Measurements from ENCODE around the gene KRTAP10-6. TPM values are rescaled to one million over a fixed set of nuclear protein-coding genes. Genes with fewer than 3 reads are reported as not detected.
"Not testable (repeated sequence)": the region's sequence is repeated elsewhere in the genome, so short reads cannot be mapped to it uniquely, and the experiment has no call there.

KRTAP10-6 gene
- total RNA-seq, 2 donors from 2014 or later: not detected

DNA sequence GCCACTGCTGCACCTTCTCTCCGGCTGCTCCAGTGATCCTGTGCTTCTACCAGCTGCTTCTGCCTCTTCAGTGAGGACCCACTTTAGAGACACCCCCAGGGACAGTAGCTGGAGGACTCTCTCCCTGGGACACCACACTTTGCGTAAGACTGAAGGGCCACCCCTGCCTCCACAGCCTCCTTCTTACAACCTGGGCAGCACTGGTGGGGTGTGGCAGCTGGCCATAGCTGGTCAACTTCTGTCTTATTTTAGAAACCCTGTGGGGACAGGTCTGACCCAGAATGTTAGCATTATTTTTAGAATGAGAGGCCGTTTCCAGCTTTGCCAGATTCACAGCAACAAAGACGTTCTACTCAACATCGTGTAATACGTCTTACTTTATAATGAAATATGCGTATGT, 33.5 kb upstream of the KRTAP10-6 start:
- H3K27ac Mint-ChIP-seq: no peak overlapping the region
- DNase-seq (ENCODE audit: low spot score in 2 of 2) (no peak), ATAC-seq (no peak)
- H3K36me3 Mint-ChIP-seq: peaks cover 36 to 42% of the 10 kb centered on the region in 2 donors
- peaks cover 32 to 41% of the 10 kb centered on the region in 2 donors for H3K9me3 Mint-ChIP-seq

DNA sequence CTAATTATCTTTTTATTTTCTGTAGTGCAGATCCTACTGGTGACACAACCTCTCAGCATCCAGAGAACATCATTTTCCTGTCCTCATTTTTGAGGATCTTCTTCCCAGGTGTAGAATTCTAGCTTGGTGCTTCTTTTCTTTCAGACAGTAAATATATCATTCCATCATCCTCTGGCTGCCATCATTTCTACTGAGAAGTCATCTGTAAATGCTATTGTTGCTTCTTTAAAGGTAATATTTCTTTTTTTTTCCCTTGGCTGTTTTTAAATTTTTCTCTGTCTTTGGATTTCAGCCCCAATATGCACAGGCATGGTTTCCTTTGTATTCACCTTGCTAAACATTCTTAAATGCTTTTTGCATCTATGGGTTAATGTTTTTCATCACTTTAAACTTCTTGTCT, 31.3 kb upstream of the KRTAP10-6 start:
- ATAC-seq: no peak

DNA sequence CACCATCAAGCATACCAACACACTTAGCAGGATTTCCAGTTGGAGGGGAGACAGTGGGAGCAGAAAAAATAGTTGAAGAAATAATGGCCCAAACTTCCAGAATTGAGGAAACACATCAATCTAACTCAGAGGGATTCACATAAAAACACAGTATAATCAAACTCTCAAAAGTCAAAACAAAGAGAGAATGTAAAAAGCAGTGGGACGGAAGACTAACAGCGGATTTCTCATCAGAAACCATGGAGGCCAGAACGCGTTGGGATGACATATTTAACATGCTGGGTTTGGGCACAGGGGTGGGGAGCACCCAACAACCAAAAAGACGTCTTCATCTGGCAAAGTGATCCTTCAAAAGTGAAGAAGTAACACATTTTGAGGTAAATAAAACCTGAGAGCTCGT, 27.6 kb upstream of the KRTAP10-6 start:
- DNase-seq (ENCODE audit: low spot score in 2 of 2) (no peak), ATAC-seq (no peak)
- peaks cover 53 to 57% of the 10 kb centered on the region in 2 donors for H3K36me3 Mint-ChIP-seq
- no peak overlapping the region for H3K27ac Mint-ChIP-seq
- peaks cover 50 to 51% of the 10 kb centered on the region in 2 donors for H3K9me3 Mint-ChIP-seq

More for the DNA sequence above, 31.3 kb upstream of the KRTAP10-6 start:
- no peak for DNase-seq (ENCODE audit: low spot score in 2 of 2)
- H3K27ac Mint-ChIP-seq: no peak overlapping the region
- peaks cover 46 to 52% of the 10 kb centered on the region in 2 donors for H3K9me3 Mint-ChIP-seq
- H3K36me3 Mint-ChIP-seq: peaks cover 48 to 53% of the 10 kb centered on the region in 2 donors

DNA sequence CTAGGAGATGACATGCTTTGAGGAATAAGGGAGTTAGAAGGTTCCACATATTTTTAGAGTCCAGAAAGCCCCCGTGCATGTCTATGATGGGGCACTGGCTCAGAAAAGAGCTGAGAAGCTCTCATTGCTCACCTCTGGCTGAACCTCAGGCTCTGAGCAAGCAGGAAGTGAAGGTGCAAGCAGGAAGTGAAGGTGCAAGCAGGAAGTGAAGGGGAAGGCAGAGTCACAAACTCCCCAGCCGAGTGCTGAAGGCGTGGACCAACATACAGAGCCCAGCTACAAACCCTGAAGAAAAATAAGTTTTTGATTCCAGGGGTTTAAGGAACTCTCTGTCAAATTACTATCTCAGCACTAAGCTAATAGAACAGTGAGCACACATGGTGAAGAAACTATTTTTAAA, 26.6 kb upstream of the KRTAP10-6 start:
- H3K9me3 Mint-ChIP-seq: peaks cover 40 to 43% of the 10 kb centered on the region in 2 donors
- DNase-seq (ENCODE audit: low spot score in 2 of 2): peak in 1 of 2 donors; percentile 17
- H3K36me3 Mint-ChIP-seq: peaks cover 45 to 48% of the 10 kb centered on the region in 2 donors
- ATAC-seq: peak; percentile 71 to 98
- H3K27ac Mint-ChIP-seq: peak overlapping the region; percentile 6 to 84

DNA sequence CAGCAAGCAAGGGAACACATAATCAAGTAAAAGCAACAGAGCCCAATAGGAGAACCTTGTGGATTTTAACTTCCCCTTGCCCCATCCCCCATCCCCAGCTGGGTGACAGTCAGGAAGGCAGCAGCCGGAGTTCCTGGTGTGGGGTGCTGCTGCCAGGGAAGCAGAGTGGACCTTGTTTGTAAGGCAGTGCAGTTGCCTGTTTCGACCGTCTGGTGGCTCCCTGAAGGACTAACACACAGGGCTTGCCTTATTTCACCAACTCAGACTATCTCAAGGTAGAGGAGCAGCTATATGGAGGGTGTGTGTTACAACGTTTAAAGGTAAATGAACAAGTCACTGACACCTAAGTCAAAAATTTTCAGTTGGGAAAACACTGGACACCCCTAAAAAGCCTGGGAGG, 26.2 kb upstream of the KRTAP10-6 start:
- DNase-seq (ENCODE audit: low spot score in 2 of 2) (no peak), ATAC-seq (peak; percentile 44 to 60)
- peak overlapping the region in 1 of 2 donors; percentile 84 for H3K27ac Mint-ChIP-seq
- peaks cover 36 to 39% of the 10 kb centered on the region in 2 donors for H3K9me3 Mint-ChIP-seq
- H3K36me3 Mint-ChIP-seq: peaks cover 41 to 44% of the 10 kb centered on the region in 2 donors

DNA sequence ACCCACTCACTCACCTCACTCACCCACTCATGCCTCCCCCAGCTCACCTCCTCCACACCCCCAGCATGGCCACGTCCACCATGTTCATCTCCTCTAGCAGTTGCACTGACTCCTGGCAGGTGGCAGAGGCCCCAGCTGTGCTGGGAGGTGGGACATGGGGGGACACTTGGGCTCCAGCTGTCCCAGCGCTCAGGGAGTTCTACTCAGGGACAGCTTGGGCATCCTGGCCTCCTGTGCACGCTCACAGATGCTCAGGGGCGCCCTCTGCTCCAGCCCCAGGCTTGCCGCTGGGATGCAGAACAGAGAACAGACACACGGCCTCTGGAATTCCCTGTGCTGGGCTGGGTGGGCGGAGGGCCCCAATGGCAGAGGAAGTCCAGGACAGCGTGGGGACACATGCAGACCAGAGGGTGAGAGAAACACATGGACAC, 24.8 kb upstream of the KRTAP10-6 start:
- no peak for DNase-seq (ENCODE audit: low spot score in 2 of 2)

DNA sequence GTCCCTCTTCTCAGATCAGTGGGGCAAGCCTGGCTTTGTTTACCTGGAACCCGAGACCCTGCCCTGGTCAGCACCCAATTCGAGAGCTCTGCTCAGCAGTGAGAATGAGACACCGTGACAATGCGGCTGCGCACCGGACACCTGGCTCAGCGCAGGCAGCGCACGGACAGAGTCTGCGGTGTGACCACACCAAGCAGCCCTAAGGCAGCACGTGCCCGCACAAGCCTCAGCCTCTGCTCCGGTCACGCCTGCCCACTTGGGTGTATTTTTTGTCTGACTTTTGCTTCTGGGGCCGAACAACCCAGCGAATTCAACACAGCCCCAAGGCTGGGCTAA, 24.3 kb upstream of the KRTAP10-6 start:
- Mint-ChIP-seq H3K9me3 (peaks cover 24 to 29% of the 10 kb centered on the region in 2 donors), H3K27ac (peak overlapping the region in 1 of 2 donors; percentile 84)
- no peak for ATAC-seq

More for the DNA sequence above, 24.8 kb upstream of the KRTAP10-6 start:
- no peak for ATAC-seq
- H3K36me3 Mint-ChIP-seq: peaks cover 28 to 31% of the 10 kb centered on the region in 2 donors
- H3K9me3 Mint-ChIP-seq: peaks cover 24 to 27% of the 10 kb centered on the region in 2 donors
- H3K27ac Mint-ChIP-seq: peak overlapping the region in 1 of 2 donors; percentile 84

DNA sequence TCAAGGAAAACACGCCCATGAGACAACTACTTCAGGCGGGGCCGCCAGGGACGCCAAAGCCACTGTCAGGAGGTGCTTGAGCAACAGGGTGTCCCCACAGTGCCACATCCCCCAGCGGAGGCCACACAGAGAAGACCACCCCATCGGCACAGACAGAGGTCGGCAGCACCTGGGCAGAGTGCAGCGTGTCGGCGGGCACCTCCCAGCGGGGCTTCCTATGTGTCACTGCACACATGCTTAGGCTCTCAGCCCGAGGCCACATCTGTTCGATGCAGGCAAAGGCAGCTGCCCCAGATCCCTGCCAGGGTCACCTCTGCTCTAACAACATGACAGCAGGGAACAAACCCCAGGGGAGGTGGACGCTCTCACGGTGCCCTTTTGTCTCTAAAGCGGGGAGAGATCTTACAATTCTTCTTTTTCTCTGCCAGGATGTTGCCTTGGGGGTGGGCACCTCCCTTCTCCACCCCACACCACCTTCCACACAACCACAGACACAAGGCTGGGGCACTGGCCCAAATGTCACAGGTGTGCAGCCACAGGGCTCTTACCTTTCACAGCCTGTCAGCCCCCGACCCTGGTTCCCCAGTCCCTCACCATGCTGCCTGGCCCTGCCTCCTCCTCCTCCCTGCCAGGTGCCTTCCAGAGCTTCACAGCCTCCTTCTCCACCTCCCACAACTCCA, 23.7 kb upstream of the KRTAP10-6 start:
- Mint-ChIP-seq H3K27ac (peak overlapping the region in 1 of 2 donors; percentile 84), H3K9me3 (peaks cover 29 to 32% of the 10 kb centered on the region in 2 donors), H3K36me3 (peaks cover 31 to 36% of the 10 kb centered on the region in 2 donors)
- DNase-seq (ENCODE audit: low spot score in 2 of 2) (no peak), ATAC-seq (no peak)

More for the DNA sequence above, 24.3 kb upstream of the KRTAP10-6 start:
- H3K36me3 Mint-ChIP-seq: peaks cover 28 to 31% of the 10 kb centered on the region in 2 donors
- no peak for DNase-seq (ENCODE audit: low spot score in 2 of 2)

DNA sequence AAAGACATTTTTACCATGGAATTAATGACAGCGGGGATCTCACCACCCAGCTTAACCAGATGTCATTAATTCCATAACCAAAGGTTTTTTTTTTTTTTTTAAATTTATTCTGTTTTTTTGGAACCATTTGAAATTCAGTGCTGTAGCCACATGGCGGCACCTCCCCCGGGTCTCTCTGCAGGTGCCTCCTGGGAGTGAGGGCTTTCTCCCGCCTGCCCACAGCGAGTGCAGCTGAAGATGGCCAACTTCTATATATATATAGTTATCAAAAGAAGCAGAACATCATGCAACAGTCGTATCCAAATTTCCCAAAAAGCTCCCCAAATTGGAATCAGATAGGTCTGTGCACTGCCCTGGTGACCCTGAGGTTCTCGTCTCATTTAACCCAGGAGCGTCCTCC, 23.2 kb upstream of the KRTAP10-6 start:
- DNase-seq (ENCODE audit: low spot score in 2 of 2): no peak
- ATAC-seq: no peak
- Mint-ChIP-seq H3K27ac (no peak overlapping the region), H3K36me3 (peaks cover 32 to 37% of the 10 kb centered on the region in 2 donors), H3K9me3 (peaks cover 27 to 31% of the 10 kb centered on the region in 2 donors)

DNA sequence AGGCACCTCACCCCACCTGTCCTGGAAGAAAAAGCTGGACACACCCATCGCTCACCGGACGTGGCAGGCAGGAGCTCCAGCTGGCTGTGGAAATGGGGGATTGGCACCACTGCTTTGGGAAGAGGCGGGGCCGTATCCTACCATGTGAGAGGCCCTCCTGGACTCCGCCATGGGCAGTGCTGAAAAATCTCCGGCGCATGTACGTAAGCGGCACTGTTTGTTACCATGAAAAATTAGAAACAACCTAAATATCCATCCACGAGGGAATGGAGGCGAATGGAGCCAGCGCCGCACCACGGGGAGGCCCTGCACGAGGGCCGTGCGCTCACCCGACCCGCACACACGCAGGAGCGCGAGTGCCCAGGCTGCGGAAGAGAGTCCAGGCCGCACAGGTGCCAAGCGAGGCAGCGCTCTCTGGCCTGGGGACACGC, 22.7 kb upstream of the KRTAP10-6 start:
- ATAC-seq (no peak), DNase-seq (ENCODE audit: low spot score in 2 of 2) (no peak)
- peaks cover 24 to 28% of the 10 kb centered on the region in 2 donors for H3K9me3 Mint-ChIP-seq
- H3K36me3 Mint-ChIP-seq: peaks cover 31 to 37% of the 10 kb centered on the region in 2 donors
- no peak overlapping the region for H3K27ac Mint-ChIP-seq

DNA sequence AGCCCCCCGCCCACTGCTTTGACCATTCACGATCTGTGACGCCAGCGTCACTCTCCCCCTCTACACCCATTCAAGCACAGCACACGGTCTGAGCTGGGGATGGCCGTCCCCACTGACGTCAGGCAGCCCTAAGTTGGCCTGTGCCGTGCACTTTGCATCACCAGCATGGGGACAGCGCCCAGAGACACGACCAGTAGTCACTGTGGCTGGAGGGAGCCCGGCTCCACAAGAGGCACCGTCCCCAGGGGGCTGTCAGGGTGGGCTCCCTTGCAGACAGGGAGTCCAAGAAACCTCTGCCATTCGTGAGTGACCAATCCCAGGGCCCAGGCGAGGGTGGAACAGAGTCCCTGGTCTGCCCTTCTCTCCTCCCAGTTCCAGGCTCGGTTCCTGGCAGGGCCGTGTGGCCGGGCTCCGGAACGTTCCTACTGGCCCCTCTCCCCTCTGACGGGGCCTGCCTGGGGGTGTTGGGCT, 21.9 kb upstream of the KRTAP10-6 start:
- H3K27ac Mint-ChIP-seq: no peak overlapping the region
- no peak for ATAC-seq
- H3K9me3 Mint-ChIP-seq: peaks cover 24 to 27% of the 10 kb centered on the region in 2 donors
- DNase-seq (ENCODE audit: low spot score in 2 of 2): no peak
- H3K36me3 Mint-ChIP-seq: peaks cover 30 to 37% of the 10 kb centered on the region in 2 donors

DNA sequence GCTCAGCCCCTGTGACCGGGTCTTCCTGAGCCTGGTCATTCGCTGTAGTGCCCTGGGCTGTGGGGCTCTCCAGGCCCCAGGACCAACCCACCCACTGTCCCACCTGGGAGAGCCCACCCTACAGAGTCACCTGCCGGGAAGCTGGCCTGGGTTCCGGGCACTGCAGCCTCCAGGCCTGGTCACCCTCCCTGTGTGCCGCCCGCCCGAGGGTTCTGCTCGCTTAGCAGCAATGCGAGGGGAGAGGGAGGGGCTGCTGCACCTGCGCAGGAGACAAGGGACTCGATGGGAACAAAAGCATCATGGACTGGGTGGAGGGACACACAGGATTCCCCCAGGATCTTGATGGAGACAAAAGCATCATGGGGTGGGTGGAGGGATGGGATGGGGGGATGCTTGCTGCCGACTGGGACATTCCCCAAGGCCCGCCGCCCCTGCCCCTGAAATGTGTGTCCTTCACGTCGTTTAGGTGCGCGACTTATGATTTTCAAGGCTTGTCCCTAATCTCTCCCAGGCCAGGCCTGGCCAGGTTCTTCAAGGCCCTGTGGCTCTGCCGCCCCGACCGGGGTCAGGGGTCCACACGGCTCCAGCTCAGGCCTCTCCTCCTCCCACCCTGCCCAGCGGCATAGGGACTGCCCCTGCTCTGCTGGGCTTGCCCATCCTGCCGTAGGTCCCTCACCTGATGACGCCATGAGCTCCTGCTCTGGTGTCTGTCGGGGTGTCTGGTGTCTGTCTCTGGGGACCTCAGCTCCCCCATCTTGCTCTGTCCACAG, 21.3 kb upstream of the KRTAP10-6 start:
- ATAC-seq: no peak

DNA sequence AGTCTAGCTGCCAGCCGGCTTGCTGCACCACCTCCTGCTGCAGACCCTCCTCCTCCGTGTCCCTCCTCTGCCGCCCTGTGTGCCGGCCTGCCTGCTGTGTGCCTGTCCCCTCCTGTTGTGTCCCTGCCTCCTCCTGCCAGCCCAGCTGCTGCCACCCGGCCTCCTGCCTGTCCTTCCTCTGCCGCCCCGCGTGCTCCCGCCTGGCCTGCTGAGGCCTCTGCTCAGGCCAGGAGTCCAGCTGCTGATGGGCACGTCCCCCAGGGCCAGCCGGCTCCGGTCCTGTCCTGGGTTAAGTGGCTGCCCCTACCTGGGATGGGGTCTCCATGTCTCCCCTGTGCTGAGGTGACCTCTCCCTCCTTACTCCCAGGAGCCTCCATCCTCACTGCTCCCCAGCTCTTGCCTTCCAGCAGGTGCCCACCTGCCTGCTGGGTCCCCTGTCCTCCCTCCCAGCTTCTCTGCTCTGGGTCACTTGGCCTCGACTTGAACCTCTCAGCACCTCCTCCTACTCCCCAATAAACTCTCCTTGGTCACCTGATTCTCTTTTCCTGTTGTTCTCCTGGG, 20.4 kb upstream of the KRTAP10-6 start:
- Mint-ChIP-seq H3K36me3 (peaks cover 24 to 29% of the 10 kb centered on the region in 2 donors), H3K27ac (no peak overlapping the region), H3K9me3 (peaks cover 21 to 23% of the 10 kb centered on the region in 2 donors)
- DNase-seq (ENCODE audit: low spot score in 2 of 2): no peak
- ATAC-seq: no peak

More for the DNA sequence above, 21.3 kb upstream of the KRTAP10-6 start:
- Mint-ChIP-seq H3K9me3 (peaks cover 23 to 26% of the 10 kb centered on the region in 2 donors), H3K27ac (no peak overlapping the region), H3K36me3 (peaks cover 29 to 36% of the 10 kb centered on the region in 2 donors)
- DNase-seq (ENCODE audit: low spot score in 2 of 2): no peak

DNA sequence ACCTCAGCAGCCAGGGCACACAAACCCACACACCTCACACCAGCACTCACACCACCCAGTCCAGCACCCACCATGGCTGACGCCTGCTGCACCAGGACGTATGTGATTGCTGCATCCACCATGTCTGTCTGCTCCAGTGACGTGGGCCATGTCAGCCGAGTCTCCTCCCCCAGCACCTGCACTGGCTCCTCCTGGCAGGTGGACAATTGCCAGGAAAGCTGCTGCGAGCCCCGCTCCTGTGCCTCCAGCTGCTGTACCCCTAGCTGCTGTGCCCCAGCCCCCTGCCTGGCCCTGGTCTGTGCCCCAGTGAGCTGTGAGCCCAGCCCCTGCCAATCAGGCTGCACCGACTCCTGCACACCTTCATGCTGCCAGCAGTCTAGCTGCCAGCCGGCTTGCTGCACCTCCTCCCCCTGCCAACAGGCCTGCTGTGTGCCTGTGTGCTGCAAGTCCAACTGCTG, 19.8 kb upstream of the KRTAP10-6 start, which contains the start of gene KRTAP10-8:
Gene KRTAP10-8 (plus strand): TSS at position 51 of the 458 bp plus-strand sequence. CDS start 22 bp downstream, at position 73.
- DNase-seq (ENCODE audit: low spot score in 2 of 2) (no peak), ATAC-seq (no peak)
- peaks cover 21 to 23% of the 10 kb centered on the region in 2 donors for H3K9me3 Mint-ChIP-seq
- H3K36me3 Mint-ChIP-seq: peaks cover 24 to 29% of the 10 kb centered on the region in 2 donors
- no peak within 1 kb of the TSS for H3K27ac Mint-ChIP-seq

DNA sequence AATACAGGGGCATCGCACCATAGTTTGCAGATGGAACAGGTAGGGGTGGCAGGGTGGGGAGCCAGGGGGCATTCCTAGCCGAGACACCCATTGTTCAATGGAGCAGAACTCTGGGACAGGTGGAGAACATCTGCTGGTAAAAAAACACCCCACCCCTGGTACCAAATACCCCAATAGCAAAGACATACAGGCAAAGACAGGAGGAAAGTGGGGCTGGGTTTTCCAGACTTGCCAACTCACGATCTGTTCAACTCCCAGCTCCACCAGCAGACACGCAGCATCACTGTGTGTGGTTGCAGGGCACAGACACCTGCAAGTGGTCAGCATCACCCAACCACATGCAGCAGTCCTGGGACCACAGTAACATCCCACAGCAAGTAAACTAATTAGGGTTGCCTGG, 19.2 kb upstream of the KRTAP10-6 start:
- ATAC-seq: no peak

DNA sequence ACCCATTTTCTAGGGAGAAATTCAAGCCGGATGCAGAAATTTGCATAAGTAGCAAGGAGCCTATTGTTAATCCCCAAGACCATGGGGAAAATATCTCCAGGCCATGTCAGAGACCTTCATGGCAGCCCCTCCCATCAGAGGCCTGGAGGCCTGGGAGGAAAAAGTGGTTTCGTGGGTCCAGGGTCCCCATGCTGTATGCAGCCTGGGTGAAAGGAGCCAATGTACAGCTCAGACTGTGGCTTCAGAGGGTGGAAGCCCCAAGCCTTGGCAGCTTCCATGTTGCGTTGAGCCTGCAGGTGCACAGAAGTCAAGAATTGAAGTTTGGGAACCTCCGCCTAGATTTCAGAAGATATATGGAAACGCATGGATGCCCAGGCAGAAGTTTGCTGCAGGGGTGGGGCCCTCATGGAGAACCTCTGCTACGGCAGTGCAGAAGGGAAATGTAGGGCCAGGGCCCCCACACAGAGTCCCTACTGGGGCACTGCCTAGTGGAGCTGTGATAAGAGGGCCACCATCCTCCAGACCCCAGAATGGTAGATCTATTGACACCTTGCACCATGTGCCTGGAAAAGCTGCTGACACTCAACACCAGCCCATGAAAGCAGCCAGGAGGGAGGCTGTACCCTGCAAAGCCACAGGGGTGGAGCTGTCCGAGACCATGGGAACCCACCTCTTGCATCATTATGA, 18.0 kb upstream of the KRTAP10-6 start:
- H3K36me3 Mint-ChIP-seq: peaks cover 24 to 29% of the 10 kb centered on the region in 2 donors
- H3K27ac Mint-ChIP-seq; DNase-seq (ENCODE audit: low spot score in 2 of 2); ATAC-seq: not testable (repeated sequence)
- peaks cover 21 to 27% of the 10 kb centered on the region in 2 donors for H3K9me3 Mint-ChIP-seq

More for the DNA sequence above, 19.2 kb upstream of the KRTAP10-6 start:
- no peak for DNase-seq (ENCODE audit: low spot score in 2 of 2)
- Mint-ChIP-seq H3K27ac (no peak overlapping the region), H3K36me3 (peaks cover 24 to 29% of the 10 kb centered on the region in 2 donors), H3K9me3 (peaks cover 21 to 23% of the 10 kb centered on the region in 2 donors)

Measured in activated naive CD4-positive, alpha-beta T cell treated with anti-CD3 and anti-CD28 coated beads, Interleukin-2, amount 50 U/mL, for 72 hours (primary cell).